LHCN-M2 (cell line): ENCODE results near the gene TPRN. TPM values are rescaled to one million over a fixed set of nuclear protein-coding genes. Genes with fewer than 3 reads are reported as not detected.

Experiments
- DNase-seq: peaks from one replicate; pipeline ENCODE4 v3.0.0-alpha.2; 2012; ENCODE audit warnings: low read depth
- total RNA-seq: library from RNA; depleted of rRNA; stranded (reverse); fragments of >200 nt; gene quantifications from 2 replicates; pipeline ENCODE4 v1.2.3, GENCODE V29; 2014

The TPRN gene
- total RNA-seq, 1 experiment from 2014 or later = 10.7 TPM

- DNase-seq = no peak
Measured at GRCh38 chr9:137190315-137190856, 10.2 kb downstream of the TPRN start.

- no peak for DNase-seq
Measured at GRCh38 chr9:137189297-137190295, 10.9 kb downstream of the TPRN start.

- peak; percentile 93 for DNase-seq
Measured at GRCh38 chr9:137188490-137189296, 11.8 kb downstream of the TPRN start, which contains the start of the genes ANAPC2 and SSNA1. ANAPC2 (minus strand) TSS chr9:137188560; CDS start chr9:137188532, 28 bp downstream. SSNA1 (plus strand) TSS chr9:137188676; CDS start chr9:137188727, 51 bp downstream.

GRCh38 chr9:137188086-137188489, 12.5 kb downstream of the TPRN start:
- DNase-seq = no peak

GRCh38 chr9:137187386-137187785, 13.2 kb downstream of the TPRN start:
- no peak for DNase-seq

- no peak for DNase-seq
Measured at GRCh38 chr9:137186385-137186784, 14.2 kb downstream of the TPRN start.

- DNase-seq = no peak
Measured at GRCh38 chr9:137185921-137186320, 14.6 kb downstream of the TPRN start.

- no peak for DNase-seq
Measured at GRCh38 chr9:137184881-137185660, 15.5 kb downstream of the TPRN start.

- no peak for DNase-seq
Measured at GRCh38 chr9:137183980-137184595, 16.5 kb downstream of the TPRN start.

- no peak for DNase-seq
Measured at GRCh38 chr9:137182836-137183235, 17.7 kb downstream of the TPRN start.

GRCh38 chr9:137181680-137182079, 18.9 kb downstream of the TPRN start:
- DNase-seq = no peak

GRCh38 chr9:137180491-137180890, 20.1 kb downstream of the TPRN start:
- DNase-seq = no peak

- no peak for DNase-seq
Measured at GRCh38 chr9:137179761-137180160, 20.8 kb downstream of the TPRN start.

GRCh38 chr9:137178939-137179630, 21.5 kb downstream of the TPRN start:
- DNase-seq = no peak

GRCh38 chr9:137178201-137178938, 22.2 kb downstream of the TPRN start:
- DNase-seq = no peak

- DNase-seq = peak; percentile 50
Measured at GRCh38 chr9:137176302-137177182, 24.0 kb downstream of the TPRN start.

- DNase-seq = no peak
Measured at GRCh38 chr9:137175345-137175961, 25.1 kb downstream of the TPRN start.
